ENCODE results near the gene NOLC1.

Gene NOLC1

DNA sequence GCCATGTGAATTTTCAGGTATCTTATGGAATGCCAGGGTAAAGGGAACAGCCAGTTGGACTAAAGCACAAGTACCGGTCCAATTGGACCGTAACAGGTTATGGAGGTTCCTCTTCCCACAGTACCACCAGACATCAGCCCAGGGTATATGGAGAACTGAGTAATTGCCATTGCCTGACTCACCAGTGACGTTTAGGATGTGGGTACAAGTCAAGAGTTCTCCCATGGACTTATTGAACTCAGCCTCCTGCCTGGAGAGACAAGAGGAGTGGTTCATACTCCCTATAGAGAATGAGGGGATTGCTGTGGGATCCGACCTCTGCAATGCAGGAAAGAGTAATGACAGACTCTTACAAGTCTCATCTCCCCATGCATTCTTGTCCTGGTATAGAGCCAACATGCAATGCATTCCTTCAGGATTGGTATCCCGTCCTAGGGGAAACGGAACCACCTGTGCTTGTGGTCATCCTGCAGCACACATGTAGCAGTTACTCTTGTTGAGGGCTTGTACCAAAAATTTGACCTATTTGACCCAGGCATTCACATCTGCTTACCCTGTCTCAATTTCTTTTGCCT, 43.2 kb downstream of the NOLC1 start:
- peak; percentile 43 for DNase-seq (ENCODE audit: low read depth)
- H3K4me3 ChIP-seq (ENCODE audit: low read depth, low read length) = no peak overlapping the region

- no peak overlapping the region for H3K4me3 ChIP-seq (ENCODE audit: low read depth, low read length)
- no peak for DNase-seq (ENCODE audit: low read depth)
Observed at GRCh38 chr10:102196893-102197292, 44.7 kb downstream of the NOLC1 start.

- H3K4me3 ChIP-seq (ENCODE audit: low read depth, low read length) = no peak overlapping the region
- no peak for DNase-seq (ENCODE audit: low read depth)
Observed at GRCh38 chr10:102198027-102198426, 45.8 kb downstream of the NOLC1 start.

- no peak overlapping the region for H3K4me3 ChIP-seq (ENCODE audit: low read depth, low read length)
- DNase-seq (ENCODE audit: low read depth) = no peak
Observed at GRCh38 chr10:102200751-102201640, 48.8 kb downstream of the NOLC1 start.

GRCh38 chr10:102202386-102202785, 50.2 kb downstream of the NOLC1 start:
- no peak for DNase-seq (ENCODE audit: low read depth)
- H3K4me3 ChIP-seq (ENCODE audit: low read depth, low read length) = no peak overlapping the region

DNA sequence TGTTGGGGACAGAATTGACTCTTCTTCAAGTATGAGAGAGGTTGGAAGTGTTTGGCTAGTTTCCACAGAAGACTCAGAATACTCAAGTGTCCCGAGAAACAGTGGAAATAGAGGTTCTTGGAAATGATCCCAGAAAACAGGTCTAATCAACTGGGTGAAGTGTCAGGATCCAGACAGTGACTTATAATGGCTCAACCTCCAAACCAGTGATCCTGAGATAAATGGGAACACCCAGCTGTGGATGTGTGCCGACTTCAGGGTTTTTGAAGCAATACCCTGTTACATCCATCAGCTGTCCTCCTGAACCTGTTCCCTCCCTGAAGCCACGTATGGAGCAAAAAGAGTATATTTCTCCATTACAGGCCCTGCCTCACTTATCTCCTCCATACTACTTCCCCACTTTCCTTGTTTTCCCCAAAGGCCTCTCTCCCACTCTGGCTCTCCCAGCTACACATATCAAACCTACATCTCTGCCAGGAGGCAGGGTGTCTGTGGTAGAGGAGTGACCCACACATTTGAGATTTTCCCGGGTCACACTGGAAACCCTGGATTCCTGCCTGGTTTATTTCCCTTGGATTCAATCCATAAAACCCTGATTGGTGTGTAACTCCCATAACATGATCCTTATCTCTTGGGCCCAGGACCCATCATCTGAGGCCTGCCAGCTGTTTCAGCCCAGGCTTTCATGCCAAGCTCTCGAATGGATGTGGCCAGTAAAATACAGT, 56.3 kb downstream of the NOLC1 start:
- no peak for DNase-seq (ENCODE audit: low read depth)
- H3K4me3 ChIP-seq (ENCODE audit: low read depth, low read length) = no peak overlapping the region

GRCh38 chr10:102211615-102212299, 59.6 kb downstream of the NOLC1 start:
- no peak overlapping the region for H3K4me3 ChIP-seq (ENCODE audit: low read depth, low read length)
- no peak for DNase-seq (ENCODE audit: low read depth)
